H1 (cell line): Measurements from ENCODE around the gene PPM1N. TPM values are rescaled to one million over a fixed set of nuclear protein-coding genes. Genes with fewer than 3 reads are reported as not detected.

ENCODE experiments used
- CTCF ChIA-PET: fragments of 300-600 bp; sonication (Branson Sonifier 250); formaldehyde crosslinking; loops from one replicate; lab custom pipeline; 2021; ENCODE audit not compliant: partially characterized antibody; lab: Charles Lee
- POLR2A ChIA-PET: fragments of 300-600 bp; sonication (Branson Sonifier 250); formaldehyde crosslinking; loops from one replicate; lab custom pipeline; 2021; ENCODE audit warnings: inconsistent platforms; ENCODE audit not compliant: partially characterized antibody; lab: Charles Lee
- DNase-seq, 2 experiments: peaks; one replicate each; pipeline versions ENCODE4 v3.0.0 to v3.0.0-alpha.2; 2010 to 2022; ENCODE audit warnings: low spot score in 2 of 2, low read depth in 1 of 2, mixed read lengths in 1 of 2
- FAIRE-seq: peaks from 2 replicates; lab custom pipeline; 2011; peaks lifted over from hg19 to GRCh38; lab: Jason Lieb, UNC
- H2AFZ ChIP-seq: 2 replicates; pipeline ENCODE4 v1.8.1; 2012; ENCODE audit warnings: low read length, inconsistent platforms
- H2AK5ac ChIP-seq: 2 replicates; pipeline ENCODE4 v1.6.1; 2013; ENCODE audit warnings: low read depth, low read length
- H2BK120ac ChIP-seq: replicated peaks from 2 replicates; pipeline ENCODE3; 2013; ENCODE audit warnings: low read depth, low read length, inconsistent platforms
- H2BK12ac ChIP-seq: 2 replicates; pipeline ENCODE4 v1.6.1; 2013; ENCODE audit warnings: low read depth, low read length
- H2BK15ac ChIP-seq: 2 replicates; pipeline ENCODE4 v1.6.1; 2013; ENCODE audit warnings: low read length
- H2BK20ac ChIP-seq: 2 replicates; pipeline ENCODE4 v1.6.1; 2013; ENCODE audit warnings: low read length
- H2BK5ac ChIP-seq: 2 replicates; pipeline ENCODE4 v1.6.1; 2013; ENCODE audit warnings: low read depth, low read length
- H3K14ac ChIP-seq: 2 replicates; pipeline ENCODE4 v1.6.1; 2013; ENCODE audit warnings: inconsistent platforms; ENCODE audit not compliant: insufficient read length
- H3K18ac ChIP-seq: 2 replicates; pipeline ENCODE4 v1.6.1; 2013; ENCODE audit warnings: low read length; ENCODE audit errors: extremely low read depth
- H3K23ac ChIP-seq: 2 replicates; pipeline ENCODE4 v1.6.1; 2013; ENCODE audit warnings: inconsistent platforms; ENCODE audit not compliant: insufficient read length
- H3K23me2 ChIP-seq: 2 replicates; pipeline ENCODE4 v1.6.1; 2013; ENCODE audit warnings: low read depth, low read length
- H3K27ac ChIP-seq: 2 replicates; pipeline ENCODE4 v1.6.1; 2011; ENCODE audit warnings: low read depth, low read length, inconsistent platforms
- H3K27me3 ChIP-seq, 4 experiments: replicated peaks in 1 of 4; 1 replicate in 1 of 4; 2 replicates in 3 of 4; pipeline versions ENCODE4 v1.6.1 to v1.8.1; 2011 to 2013; ENCODE audit warnings: low read length in 3 of 4, mild to moderate bottlenecking in 3 of 4, inconsistent platforms in 2 of 4, mixed read lengths in 2 of 4, moderate library complexity in 1 of 4; ENCODE audit not compliant: control insufficient read depth in 3 of 4, insufficient read depth in 3 of 4; ENCODE audit errors: extremely low read depth in 1 of 4
- H3K36me3 ChIP-seq, 4 experiments: 2 replicates each; pipeline versions ENCODE4 v1.6.1 to v1.8.1; 2011 to 2013; ENCODE audit warnings: mild to moderate bottlenecking in 4 of 4, low read length in 3 of 4, moderate library complexity in 2 of 4, control low read depth in 1 of 4, inconsistent platforms in 1 of 4; ENCODE audit not compliant: insufficient read depth in 4 of 4, control insufficient read depth in 2 of 4
- H3K4ac ChIP-seq: replicated peaks from 2 replicates; pipeline ENCODE3; 2013; ENCODE audit warnings: low read length, low read depth, mixed read lengths, inconsistent platforms; ENCODE audit not compliant: insufficient read length
- H3K4me1 ChIP-seq, 4 experiments: replicated peaks in 1 of 4; 1 replicate in 1 of 4; 2 replicates in 3 of 4; pipeline versions ENCODE4 v1.6.1 to v1.8.1; 2011 to 2013; ENCODE audit warnings: low read length in 3 of 4, inconsistent platforms in 2 of 4, mixed read lengths in 1 of 4; ENCODE audit not compliant: insufficient read depth in 4 of 4, control insufficient read depth in 3 of 4
- H3K4me2 ChIP-seq, 2 experiments: 2 replicates each; pipeline versions ENCODE4 v1.6.1 to v1.8.1; 2011 to 2013; ENCODE audit warnings: low read depth in 2 of 2, low read length in 2 of 2, control low read depth in 1 of 2, inconsistent platforms in 1 of 2, mild to moderate bottlenecking in 1 of 2; ENCODE audit not compliant: insufficient read depth in 1 of 2
- H3K4me3 ChIP-seq, 4 experiments: fragments of 200-600, 300-600 bp in 1 of 4; sonication (generic), shearing (Covaris generic), sonication (Bioruptor Twin) in 1 of 4; 2 replicates each; pipeline versions ENCODE4 v1.5.1 to v1.8.1; 2011 to 2016; ENCODE audit warnings: low read length in 4 of 4, low read depth in 3 of 4, control low read depth in 2 of 4, inconsistent platforms in 2 of 4, mild to moderate bottlenecking in 2 of 4, mixed read lengths in 1 of 4, moderate library complexity in 1 of 4; ENCODE audit not compliant: insufficient read depth in 2 of 4; ENCODE audit errors: extremely low read depth in 1 of 4
- H3K56ac ChIP-seq: replicated peaks from 2 replicates; pipeline ENCODE3; 2013; ENCODE audit warnings: low read depth, mild to moderate bottlenecking, mixed read lengths, low read length, inconsistent platforms; ENCODE audit not compliant: insufficient read length
- H3K79me1 ChIP-seq: 2 replicates; pipeline ENCODE4 v1.6.1; 2013; ENCODE audit warnings: low read depth, low read length, control low read depth
- H3K79me2 ChIP-seq, 2 experiments: 2 replicates each; pipeline versions ENCODE4 v1.6.1 to v1.8.1; 2012 to 2013; ENCODE audit warnings: low read length in 2 of 2, mild to moderate bottlenecking in 2 of 2, inconsistent platforms in 1 of 2; ENCODE audit not compliant: insufficient read depth in 2 of 2, control insufficient read depth in 1 of 2
- H3K9ac ChIP-seq, 4 experiments: replicated peaks in 1 of 4; 1 replicate in 1 of 4; 2 replicates in 3 of 4; pipeline versions ENCODE4 v1.6.1 to v1.8.1; 2011 to 2013; ENCODE audit warnings: low read depth in 3 of 4, low read length in 3 of 4, control low read depth in 2 of 4, mild to moderate bottlenecking in 2 of 4, moderate library complexity in 2 of 4, inconsistent platforms in 1 of 4; ENCODE audit errors: extremely low read depth in 1 of 4
- H3K9me3 ChIP-seq, 2 experiments: 2 replicates each; pipeline versions ENCODE4 v1.6.1 to v1.8.1; 2012 to 2013; ENCODE audit warnings: mild to moderate bottlenecking in 2 of 2, moderate library complexity in 2 of 2, control low read depth in 1 of 2, inconsistent platforms in 1 of 2, low read depth in 1 of 2, low read length in 1 of 2, mixed read lengths in 1 of 2; ENCODE audit not compliant: insufficient read depth in 2 of 2
- H4K20me1 ChIP-seq, 2 experiments: replicated peaks in 1 of 2; 2 replicates each; pipeline versions ENCODE3 to v1.8.1; 2011 to 2013; ENCODE audit warnings: inconsistent platforms in 2 of 2, low read length in 2 of 2, mild to moderate bottlenecking in 1 of 2; ENCODE audit not compliant: insufficient read depth in 2 of 2, control insufficient read depth in 1 of 2
- H4K5ac ChIP-seq: 2 replicates; pipeline ENCODE4 v1.6.1; 2013; ENCODE audit warnings: low read length, low read depth, mixed read lengths, inconsistent platforms; ENCODE audit not compliant: insufficient read length
- H4K8ac ChIP-seq: 2 replicates; pipeline ENCODE4 v1.8.0; 2013; ENCODE audit warnings: mild to moderate bottlenecking, moderate library complexity, low read length, inconsistent platforms; ENCODE audit not compliant: insufficient read depth; ENCODE audit errors: extremely low read depth
- H4K91ac ChIP-seq: replicated peaks from 2 replicates; pipeline ENCODE3; 2013; ENCODE audit warnings: low read length, mixed read lengths, inconsistent platforms; ENCODE audit not compliant: insufficient read length
- CEBPB ChIP-seq: IDR thresholded peaks from 2 replicates; pipeline ENCODE4 v1.6.1; 2012; ENCODE audit warnings: low read depth, low read length
- CHD2 ChIP-seq: IDR thresholded peaks from 2 replicates; pipeline ENCODE4 v1.6.1; 2012; ENCODE audit warnings: low read length, improper control_type of control experiment
- CREB1 ChIP-seq: IDR thresholded peaks from 2 replicates; pipeline ENCODE4 v1.6.1; 2012; ENCODE audit warnings: inconsistent platforms
- EGR1 ChIP-seq: IDR thresholded peaks from 2 replicates; pipeline ENCODE4 v1.6.1; 2011; ENCODE audit warnings: low read depth, low read length, borderline replicate concordance
- GABPA ChIP-seq: IDR thresholded peaks from 2 replicates; pipeline ENCODE4 v1.6.1; 2011; ENCODE audit warnings: mild to moderate bottlenecking, low read length, moderate library complexity, borderline replicate concordance; ENCODE audit not compliant: insufficient read depth
- HDAC2 ChIP-seq, 2 experiments: fragments of 300-600 bp in 1 of 2; sonication (generic) in 1 of 2; IDR thresholded peaks; 2 replicates each; pipeline ENCODE4 v1.6.1; 2011 to 2012; ENCODE audit warnings: low read depth in 2 of 2, low read length in 2 of 2, mild to moderate bottlenecking in 2 of 2, moderate library complexity in 2 of 2, borderline replicate concordance in 1 of 2, inconsistent platforms in 1 of 2
- JUN ChIP-seq: IDR thresholded peaks from 2 replicates; pipeline ENCODE4 v1.6.1; 2011; ENCODE audit warnings: low read depth, mild to moderate bottlenecking, improper control_type of control experiment, low read length
- KDM1A ChIP-seq: fragments of 200-600, 300-600 bp; sonication (generic); IDR thresholded peaks from 2 replicates; pipeline ENCODE4 v1.7.1; 2016; ENCODE audit warnings: mild to moderate bottlenecking, low read length, borderline replicate concordance
- POLR2A ChIP-seq, 2 experiments: IDR thresholded peaks; 1 replicate in 1 of 2; 2 replicates in 1 of 2; pipeline ENCODE4 v1.6.1; 2011; ENCODE audit warnings: low read depth in 2 of 2, low read length in 2 of 2, mild to moderate bottlenecking in 2 of 2; ENCODE audit errors: control extremely low read depth in 1 of 2
- SIX5 ChIP-seq: IDR thresholded peaks from 2 replicates; pipeline ENCODE4 v1.6.1; 2011; ENCODE audit warnings: mild to moderate bottlenecking, low read depth, low read length
- SP2 ChIP-seq: IDR thresholded peaks from 2 replicates; pipeline ENCODE4 v1.6.1; 2012; ENCODE audit warnings: mild to moderate bottlenecking, low read length, inconsistent platforms
- TAF1 ChIP-seq: IDR thresholded peaks from 2 replicates; pipeline ENCODE4 v1.6.1; 2011; ENCODE audit warnings: mild to moderate bottlenecking, low read depth, low read length
- TAF7 ChIP-seq: optimal IDR thresholded peaks from 2 replicates; pipeline ENCODE3; 2011; ENCODE audit warnings: low read depth, mild to moderate bottlenecking, inconsistent platforms, low read length, moderate library complexity, borderline replicate concordance
- WGBS, 2 experiments: shearing (Covaris generic) in 1 of 2; methylation state at CpG; one replicate each; pipeline versions ENCODE4 v1.1.6 to v1.1.7; 2013 to 2015; ENCODE audit warnings: low lambda C conversion rate in 2 of 2, mixed read lengths in 2 of 2, inconsistent platforms in 1 of 2, low coverage in 1 of 2, missing lambda C conversion rate in 1 of 2; ENCODE audit not compliant: insufficient replicate concordance in 2 of 2, insufficient coverage in 1 of 2, insufficient read length in 1 of 2; ENCODE audit errors: extremely low coverage in 1 of 2, missing lambda C conversion rate in 1 of 2; 5-methylcytosine and 5-hydroxymethylcytosine counted together
- polyA plus RNA-seq, 7 experiments: library from polyadenylated mRNA; depleted of rRNA in 3 of 7; stranded (reverse) in 5 of 7; unstranded in 2 of 7; fragments of >200 nt in 5 of 7; fragments of 200-250 nt in 2 of 7; gene quantifications; 1 replicate in 5 of 7; 2 replicates in 1 of 7; 4 replicates in 1 of 7; pipeline versions ENCODE4 v1.2.1 to v1.2.3, GENCODE V29; 2011 to 2013; ENCODE audit warnings: missing spikeins in 2 of 7, mixed read lengths in 2 of 7
- total RNA-seq: library from RNA; stranded (reverse); fragmentation: NEBNext Ultra II Directional; extraction: Animal tissue kit (Norgen Biotek cat#: 25700); gene quantifications from 2 replicates; pipeline ENCODE4 v1.2.1, GENCODE V29; 2021

Gene PPM1N
- total and polyA plus RNA-seq, 2 of the 8 experiments (the other 6 are each of a cell fraction or from before 2014, with no cell fraction given): 12.2 to 14.4 TPM

DNA sequence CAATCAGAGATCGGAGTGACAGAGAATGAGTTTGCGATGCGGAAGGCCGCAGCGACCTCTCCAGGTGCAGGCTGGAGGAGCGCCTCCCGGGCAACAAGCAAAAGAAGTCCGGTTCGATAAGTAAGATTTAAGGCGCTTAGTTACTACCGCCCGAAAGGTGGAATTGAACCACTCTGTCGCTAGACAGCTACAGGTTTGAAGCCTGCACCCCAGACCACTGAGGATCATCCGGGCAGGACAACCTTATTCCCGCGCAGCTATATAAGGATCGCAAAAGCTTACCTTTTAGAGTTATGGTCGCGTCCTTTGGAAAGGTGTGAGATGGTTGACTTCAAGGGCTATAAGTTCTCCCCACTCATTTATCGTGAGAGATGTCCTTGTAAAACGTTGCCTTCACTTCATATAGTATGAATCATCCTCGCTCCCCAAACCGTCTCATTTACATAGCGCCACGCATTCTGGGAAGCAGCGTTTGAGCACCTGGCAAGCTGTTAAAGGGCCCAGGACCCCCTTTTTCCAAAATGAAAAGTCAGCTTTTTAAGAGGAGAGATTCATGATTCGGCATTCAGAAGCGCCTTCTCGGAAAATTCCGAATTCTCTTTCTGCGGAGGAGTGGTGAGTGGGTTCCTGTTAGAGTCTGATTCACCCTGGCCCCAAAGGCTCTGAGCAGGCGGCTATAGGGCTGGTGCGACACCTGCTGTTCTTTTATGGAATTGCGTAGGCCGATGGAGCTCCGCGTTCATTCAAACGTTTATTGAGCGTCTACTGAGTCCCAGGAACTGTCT, 19.6 kb upstream of the PPM1N start:
- Histone ChIP-seq H4K8ac (no peak overlapping the region), H4K5ac (no peak overlapping the region), H4K91ac (no peak overlapping the region), H3K9me3 (no peaks in the 10 kb centered on the region), H2BK120ac (no peak overlapping the region), H3K79me2 (no peaks in the 10 kb centered on the region), H2AK5ac (no peak overlapping the region), H2BK5ac (peak overlapping the region; percentile 72), H3K23ac (no peak overlapping the region), H3K56ac (peak overlapping the region; percentile 80), H3K23me2 (peaks cover 4% of the 10 kb centered on the region), H3K18ac (no peak overlapping the region; the same call in 1 of the 2 replicates), H3K4me2 (peak overlapping the region; percentile 21 to 82), H3K27ac (peak overlapping the region; percentile 97), H3K4me3 (peak overlapping the region; percentile 44 to 82 (median 75); a peak in 7 of 8 replicates), H3K36me3 (no peaks in the 10 kb centered on the region), H3K4me1 (peaks cover 2 to 5% (median 3%) of the 10 kb centered on the region in 4 experiments), H2BK20ac (no peak overlapping the region), H3K9ac (peak overlapping the region; percentile 52 to 99 (median 92)), H2BK12ac (peak overlapping the region; percentile 41; the same call in 1 of the 2 replicates), H3K79me1 (no peaks in the 10 kb centered on the region), H3K27me3 (no peaks in the 10 kb centered on the region; a peak in 2 of 7 replicates), H2AFZ (peak overlapping the region; percentile 95), H3K14ac (no peak overlapping the region), H4K20me1 (no peaks in the 10 kb centered on the region), H3K4ac (no peak overlapping the region), H2BK15ac (no peak overlapping the region)
- ChIA-PET CTCF (interaction anchor here (0.6 to 32.9 kb wide), 39 partner anchors 10 to 195 kb away, joined by 3 to 760 read pairs (median 4); partner anchors contain the start of genes ERCC1, FOSB and PPP1R13L), POLR2A (interaction anchor here (0.6 to 5.7 kb wide), 23 partner anchors 11 to 1501 kb away, joined by 3 to 52 read pairs (median 3); partner anchors contain the start of genes ERCC1, FOSB and PPM1N)
- DNase-seq (peak in 1 of 2 experiments; percentile 94), FAIRE-seq (peak; percentile 97)
- WGBS, 2 experiments: 2% methylated on average over 39 of the region's 39 CpGs; no CpG with 5 or more reads in 1 of the 2 experiments
- peak; percentile 87 for TF ChIP-seq TAF7
- TF ChIP-seq EGR1: no peak
- no peak for TF ChIP-seq CHD2
- TF ChIP-seq JUN: no peak
- TF ChIP-seq HDAC2 (IDR thresholded peaks at IDR 0.05; ENCODE audit: borderline replicate concordance in 1 of 2, low read depth in 2 of 2, low read length in 2 of 2): no peak
- no peak for TF ChIP-seq CEBPB
- TF ChIP-seq TAF1: peak; percentile 56; the same call in 1 of the 2 replicates
- TF ChIP-seq CREB1: peak; percentile 63
- TF ChIP-seq SP2: no peak
- TF ChIP-seq GABPA: no peak
- peak in 1 of 2 experiments; percentile 71; a peak in 2 of 3 replicates for TF ChIP-seq POLR2A (IDR thresholded peaks at IDR 0.05; ENCODE audit: control extremely low read depth in 1 of 2, low read depth in 2 of 2, low read length in 2 of 2)
- no peak for TF ChIP-seq KDM1A
- no peak for TF ChIP-seq SIX5
